Central memory CD8-positive, alpha-beta T cell (primary cell): Measurements from ENCODE around the gene DHRS7B.
A peak's percentile ranks its signal among the peaks of the same experiment; 100 is the strongest.

Experiments
- ATAC-seq: fragments of 150-1000 bp; cut with Tn5 transposase; replicated peaks from 2 replicates; pipeline ENCODE4 v1.10.0; 2022; ENCODE audit warnings: mild to moderate bottlenecking, moderate FRiP score, moderate number of reproducible peaks; ENCODE audit not compliant: poor library complexity, severe bottlenecking; ENCODE audit errors: extremely low read depth
- DNase-seq, 2 donors: peaks; one replicate each; pipeline ENCODE4 v3.0.0; 2021; ENCODE audit warnings: low spot score in 2 of 2
- H3K27ac Mint-ChIP-seq: one replicate; pipeline ENCODE4 v1.8.0; 2022; ENCODE audit warnings: low read depth, mild to moderate bottlenecking, moderate library complexity, mixed read lengths
- H3K27me3 Mint-ChIP-seq: one replicate; pipeline ENCODE4 v1.8.0; 2022; ENCODE audit warnings: mixed read lengths
- H3K36me3 Mint-ChIP-seq: one replicate; pipeline ENCODE4 v1.8.0; 2022; ENCODE audit warnings: mild to moderate bottlenecking, moderate library complexity, mixed read lengths; ENCODE audit not compliant: insufficient read depth
- H3K4me1 Mint-ChIP-seq: one replicate; pipeline ENCODE4 v1.8.0; 2022; ENCODE audit warnings: mixed read lengths
- H3K4me3 Mint-ChIP-seq: one replicate; pipeline ENCODE4 v1.8.0; 2022; ENCODE audit warnings: mild to moderate bottlenecking, moderate library complexity, mixed read lengths
- H3K9me3 Mint-ChIP-seq: one replicate; pipeline ENCODE4 v1.8.0; 2022; ENCODE audit warnings: mixed read lengths

The DHRS7B gene

GRCh38 chr17:21196126-21196525 lies 69.4 kb downstream of the DHRS7B start:
- H3K36me3 Mint-ChIP-seq: peaks cover 23% of the 10 kb centered on the region
- DNase-seq: no peak
- H3K27me3 Mint-ChIP-seq: no peaks in the 10 kb centered on the region
- no peak overlapping the region for H3K27ac Mint-ChIP-seq
- no peak for ATAC-seq
- H3K4me1 Mint-ChIP-seq: peaks cover 18% of the 10 kb centered on the region
- no peaks in the 10 kb centered on the region for H3K9me3 Mint-ChIP-seq
- H3K4me3 Mint-ChIP-seq: no peak overlapping the region

- Mint-ChIP-seq H3K4me3 (no peak overlapping the region), H3K27ac (peak overlapping the region; percentile 19), H3K4me1 (peaks cover 26% of the 10 kb centered on the region), H3K9me3 (no peaks in the 10 kb centered on the region), H3K27me3 (no peaks in the 10 kb centered on the region), H3K36me3 (peaks cover 18% of the 10 kb centered on the region)
- ATAC-seq (no peak), DNase-seq (no peak)
These were observed 71.6 kb downstream of the DHRS7B start for GRCh38 chr17:21198411-21198810.

DNA sequence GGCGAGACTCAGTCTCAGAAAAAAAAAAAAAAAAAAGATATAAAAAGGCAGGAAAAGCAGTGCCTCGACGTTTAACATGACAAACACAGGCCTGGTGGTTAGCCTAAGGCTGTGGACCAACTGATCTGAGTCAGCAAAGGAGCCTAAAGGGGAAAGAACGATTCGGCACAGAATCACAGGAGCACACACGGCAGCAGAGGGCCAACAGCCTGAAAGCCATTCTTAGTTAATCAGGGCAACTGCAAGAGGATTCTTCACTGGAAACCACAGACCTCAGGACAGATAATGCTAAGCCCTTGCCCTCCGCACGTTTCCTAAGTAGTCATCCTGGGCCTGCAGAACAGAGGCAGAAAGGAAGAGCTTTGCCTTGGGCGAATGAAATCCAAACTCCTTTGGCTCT lies 72.5 kb downstream of the DHRS7B start:
- peaks cover 28% of the 10 kb centered on the region for H3K4me1 Mint-ChIP-seq
- peaks cover 18% of the 10 kb centered on the region for H3K36me3 Mint-ChIP-seq
- ATAC-seq: no peak
- H3K27me3 Mint-ChIP-seq: no peaks in the 10 kb centered on the region
- H3K4me3 Mint-ChIP-seq: no peak overlapping the region
- no peaks in the 10 kb centered on the region for H3K9me3 Mint-ChIP-seq
- H3K27ac Mint-ChIP-seq: no peak overlapping the region
- DNase-seq: no peak

DNA sequence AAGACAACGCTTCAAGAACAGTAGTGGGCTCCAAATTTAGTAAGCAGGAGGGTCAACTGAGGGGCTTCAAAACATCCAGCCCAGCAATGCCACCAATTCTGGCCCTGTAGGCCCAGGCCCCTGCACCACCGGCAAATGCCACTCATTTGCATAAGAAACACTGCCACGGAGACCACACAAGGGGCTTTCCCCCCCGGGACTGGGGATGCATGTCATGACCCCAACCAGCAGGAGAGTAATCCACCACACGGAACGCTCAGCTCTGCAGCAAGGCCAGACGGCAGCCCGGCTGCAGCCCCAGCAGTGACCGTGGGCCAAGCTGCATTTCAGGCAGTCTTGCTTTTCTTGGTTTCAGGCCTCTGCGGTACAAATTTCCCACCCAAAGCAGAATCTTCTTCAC lies 73.1 kb downstream of the DHRS7B start:
- peaks cover 18% of the 10 kb centered on the region for H3K36me3 Mint-ChIP-seq

DNA sequence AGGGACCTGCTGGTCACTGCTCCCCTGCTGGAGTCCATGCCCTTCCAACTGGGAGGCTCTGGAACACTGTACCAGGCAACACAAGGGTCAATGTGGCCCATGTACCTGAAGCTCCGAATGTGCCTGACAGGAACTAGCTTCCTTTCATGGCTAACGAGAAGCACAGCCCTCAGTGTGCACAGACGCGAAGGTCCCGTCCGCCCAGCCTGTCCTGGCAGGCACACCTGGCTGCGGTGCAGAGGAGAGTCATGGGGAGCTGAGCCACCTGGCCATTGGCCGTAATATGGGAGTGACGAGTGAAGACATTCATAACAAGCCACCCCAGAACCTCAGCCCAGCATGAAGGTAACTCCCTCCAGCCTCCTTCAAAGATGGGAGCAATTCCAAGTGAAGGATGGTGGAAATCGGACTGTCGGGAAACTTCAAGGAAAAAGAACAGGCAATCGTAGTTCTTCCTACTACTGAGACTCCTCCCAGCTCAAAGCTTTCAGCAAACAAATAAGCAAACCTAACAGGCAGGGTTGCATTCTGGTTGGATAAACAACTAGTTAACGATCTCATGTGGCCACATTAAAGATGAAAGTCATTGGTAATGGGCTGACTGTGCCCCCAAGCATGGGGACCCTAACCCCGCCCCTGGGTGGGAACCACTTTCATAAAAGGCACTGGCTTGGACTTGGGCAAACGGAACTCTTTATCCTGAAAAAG lies 74.0 kb downstream of the DHRS7B start:
- Mint-ChIP-seq H3K36me3 (peaks cover 18% of the 10 kb centered on the region), H3K4me3 (no peak overlapping the region), H3K27ac (peak overlapping the region; percentile 57), H3K27me3 (no peaks in the 10 kb centered on the region), H3K4me1 (peaks cover 42% of the 10 kb centered on the region), H3K9me3 (no peaks in the 10 kb centered on the region)
- DNase-seq (no peak), ATAC-seq (no peak)

More for the DNA sequence above, 73.1 kb downstream of the DHRS7B start:
- DNase-seq (no peak), ATAC-seq (no peak)
- Mint-ChIP-seq H3K27ac (no peak overlapping the region), H3K4me3 (no peak overlapping the region), H3K27me3 (no peaks in the 10 kb centered on the region), H3K9me3 (no peaks in the 10 kb centered on the region), H3K4me1 (peaks cover 33% of the 10 kb centered on the region)

GRCh38 chr17:21201298-21201595 lies 74.5 kb downstream of the DHRS7B start:
- H3K4me1 Mint-ChIP-seq: peaks cover 47% of the 10 kb centered on the region
- peak overlapping the region; percentile 57 for H3K27ac Mint-ChIP-seq
- DNase-seq: no peak
- peaks cover 18% of the 10 kb centered on the region for H3K36me3 Mint-ChIP-seq
- no peak overlapping the region for H3K4me3 Mint-ChIP-seq
- ATAC-seq: no peak
- H3K9me3 Mint-ChIP-seq: no peaks in the 10 kb centered on the region
- no peaks in the 10 kb centered on the region for H3K27me3 Mint-ChIP-seq

GRCh38 chr17:21201874-21202273 lies 75.1 kb downstream of the DHRS7B start:
- H3K27ac Mint-ChIP-seq: no peak overlapping the region
- peaks cover 48% of the 10 kb centered on the region for H3K4me1 Mint-ChIP-seq
- H3K36me3 Mint-ChIP-seq: peaks cover 15% of the 10 kb centered on the region
- no peak for ATAC-seq
- DNase-seq: no peak
- H3K27me3 Mint-ChIP-seq: no peaks in the 10 kb centered on the region
- no peaks in the 10 kb centered on the region for H3K9me3 Mint-ChIP-seq
- no peak overlapping the region for H3K4me3 Mint-ChIP-seq

DNA sequence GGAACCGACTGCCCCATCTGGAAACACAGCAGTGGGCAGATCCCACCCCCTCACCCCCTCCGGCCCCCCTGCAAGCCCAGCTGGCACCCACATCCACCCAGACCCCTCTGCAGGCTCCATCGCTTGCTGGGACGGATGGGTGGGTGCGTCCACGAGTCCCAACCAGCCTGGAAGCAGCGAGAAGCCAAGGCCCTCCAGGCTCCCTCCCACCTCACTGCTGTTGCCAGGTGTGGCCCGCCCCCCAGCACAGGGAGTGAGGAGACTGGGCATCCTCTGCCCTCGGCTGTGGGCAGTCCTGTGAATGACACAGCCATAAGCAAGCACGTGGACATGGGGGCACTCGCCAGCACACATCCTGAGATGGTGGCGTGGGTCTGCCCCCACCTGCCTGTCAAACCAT lies 75.7 kb downstream of the DHRS7B start:
- H3K27me3 Mint-ChIP-seq: no peaks in the 10 kb centered on the region
- DNase-seq: no peak

GRCh38 chr17:21204935-21205334 lies 78.2 kb downstream of the DHRS7B start:
- H3K27ac Mint-ChIP-seq: no peak overlapping the region
- no peaks in the 10 kb centered on the region for H3K9me3 Mint-ChIP-seq
- H3K36me3 Mint-ChIP-seq: peaks cover 9% of the 10 kb centered on the region
- no peak overlapping the region for H3K4me3 Mint-ChIP-seq
- DNase-seq: no peak
- H3K4me1 Mint-ChIP-seq: peaks cover 42% of the 10 kb centered on the region
- no peak for ATAC-seq
- H3K27me3 Mint-ChIP-seq: no peaks in the 10 kb centered on the region

More for the DNA sequence above, 75.7 kb downstream of the DHRS7B start:
- ATAC-seq: no peak
- H3K4me1 Mint-ChIP-seq: peaks cover 48% of the 10 kb centered on the region
- H3K27ac Mint-ChIP-seq: no peak overlapping the region
- no peaks in the 10 kb centered on the region for H3K9me3 Mint-ChIP-seq
- H3K36me3 Mint-ChIP-seq: peaks cover 14% of the 10 kb centered on the region
- no peak overlapping the region for H3K4me3 Mint-ChIP-seq

DNA sequence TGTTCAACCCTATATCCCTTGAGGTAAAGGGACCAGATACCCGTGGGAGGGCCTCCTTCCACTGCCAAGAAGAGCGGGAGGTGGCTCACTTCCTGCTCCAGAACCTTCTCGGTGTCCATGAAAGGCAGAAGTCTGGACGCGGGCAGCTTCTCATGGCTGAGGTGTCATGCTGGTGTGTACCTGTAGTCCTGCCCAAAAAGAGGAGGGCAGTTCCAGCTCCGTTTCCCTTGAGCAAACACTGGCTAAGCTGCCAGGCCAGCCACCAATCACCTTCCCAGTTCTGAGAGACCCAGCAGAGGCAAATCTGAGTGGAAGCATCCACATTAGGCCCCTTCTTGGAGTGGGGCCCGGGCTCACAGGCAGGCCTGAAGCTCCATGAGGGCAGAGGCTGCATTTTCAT lies 81.6 kb downstream of the DHRS7B start:
- Mint-ChIP-seq H3K27ac (no peak overlapping the region), H3K27me3 (no peaks in the 10 kb centered on the region), H3K9me3 (no peaks in the 10 kb centered on the region), H3K4me3 (no peak overlapping the region), H3K4me1 (peaks cover 46% of the 10 kb centered on the region), H3K36me3 (peaks cover 13% of the 10 kb centered on the region)
- no peak for ATAC-seq
- DNase-seq: no peak

DNA sequence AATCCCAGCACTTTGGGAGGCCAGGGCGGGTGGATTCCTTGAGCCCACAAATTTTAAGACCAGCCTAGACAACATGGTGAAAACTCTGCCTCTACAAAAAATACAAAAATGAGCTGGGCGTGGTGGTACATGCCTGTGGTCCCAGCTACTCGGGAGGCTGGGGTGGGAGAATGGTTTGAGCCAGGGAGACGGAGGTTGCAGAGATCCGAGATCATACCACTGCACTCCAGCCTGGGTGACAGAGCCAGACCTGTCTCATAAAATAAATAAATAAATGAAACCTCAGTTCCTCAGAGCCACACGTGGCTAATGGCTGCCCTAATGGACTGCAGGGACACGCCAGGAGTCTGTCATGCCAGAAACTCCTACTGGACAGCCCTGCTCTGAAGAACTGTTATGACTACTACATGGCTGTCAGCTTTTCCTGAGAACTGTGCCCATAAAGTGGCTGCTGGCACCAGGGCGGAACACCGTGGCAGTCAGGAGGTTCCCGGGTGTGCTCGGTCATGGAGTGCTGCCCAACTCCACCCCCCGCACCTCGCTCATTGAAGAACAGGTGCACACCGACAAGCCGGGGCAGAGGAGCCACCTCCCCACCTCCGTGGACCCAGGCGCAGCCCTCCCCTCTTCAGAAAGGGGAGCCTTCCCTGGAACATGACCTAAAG lies 82.9 kb downstream of the DHRS7B start:
- no peaks in the 10 kb centered on the region for H3K9me3 Mint-ChIP-seq
- no peak for DNase-seq
- no peaks in the 10 kb centered on the region for H3K27me3 Mint-ChIP-seq
- H3K27ac Mint-ChIP-seq: no peak overlapping the region
- ATAC-seq: no peak
- H3K4me1 Mint-ChIP-seq: peaks cover 44% of the 10 kb centered on the region
- H3K4me3 Mint-ChIP-seq: no peak overlapping the region
- H3K36me3 Mint-ChIP-seq: peaks cover 20% of the 10 kb centered on the region

- H3K27me3 Mint-ChIP-seq: no peaks in the 10 kb centered on the region
- no peaks in the 10 kb centered on the region for H3K9me3 Mint-ChIP-seq
- H3K4me3 Mint-ChIP-seq: no peak overlapping the region
- peaks cover 44% of the 10 kb centered on the region for H3K4me1 Mint-ChIP-seq
- H3K27ac Mint-ChIP-seq: peak overlapping the region; percentile 46
- peaks cover 18% of the 10 kb centered on the region for H3K36me3 Mint-ChIP-seq
- DNase-seq: no peak
- no peak for ATAC-seq
These were observed 83.8 kb downstream of the DHRS7B start for GRCh38 chr17:21210411-21211076.
